KOPT-K1 (cell line): ENCODE data around the gene SNX19.

Experiments
- H3K27ac ChIP-seq: fragments of 200-600 bp; sonication (generic); 2 replicates; pipeline ENCODE4 v1.5.1; 2016; ENCODE audit warnings: antibody characterized with exemption, mild to moderate bottlenecking, low read depth, low read length; ENCODE audit not compliant: poor library complexity, severe bottlenecking
- H3K36me3 ChIP-seq: fragments of 200-600 bp; sonication (generic); 2 replicates; pipeline ENCODE4 v1.5.1; 2017; ENCODE audit warnings: antibody characterized with exemption, mild to moderate bottlenecking, low read length, moderate library complexity; ENCODE audit not compliant: insufficient read depth
- H3K9me3 ChIP-seq: fragments of 200-600 bp; sonication (generic); 2 replicates; pipeline ENCODE4 v1.5.1; 2017; ENCODE audit warnings: antibody characterized with exemption, low read length, mild to moderate bottlenecking; ENCODE audit not compliant: insufficient read depth, poor library complexity, severe bottlenecking

SNX19 gene

GRCh38 chr11:130890039-130890745, 26.1 kb downstream of the SNX19 start:
- H3K9me3 ChIP-seq: no peaks in the 10 kb centered on the region
- H3K27ac ChIP-seq: no peak overlapping the region
- H3K36me3 ChIP-seq: peaks cover 95% of the 10 kb centered on the region

GRCh38 chr11:130888790-130889189, 27.5 kb downstream of the SNX19 start:
- Histone ChIP-seq H3K9me3 (no peaks in the 10 kb centered on the region), H3K36me3 (peaks cover 93% of the 10 kb centered on the region), H3K27ac (no peak overlapping the region)

- H3K27ac ChIP-seq: no peak overlapping the region
- no peaks in the 10 kb centered on the region for H3K9me3 ChIP-seq
- H3K36me3 ChIP-seq: peaks cover 95% of the 10 kb centered on the region
Measured at GRCh38 chr11:130886704-130887103, 29.6 kb downstream of the SNX19 start.

GRCh38 chr11:130882138-130882551, 34.1 kb downstream of the SNX19 start:
- Histone ChIP-seq H3K27ac (no peak overlapping the region), H3K36me3 (peaks cover 96% of the 10 kb centered on the region), H3K9me3 (no peaks in the 10 kb centered on the region)

- H3K27ac ChIP-seq: no peak overlapping the region
- H3K36me3 ChIP-seq: peaks cover 98% of the 10 kb centered on the region
- no peaks in the 10 kb centered on the region for H3K9me3 ChIP-seq
Measured at GRCh38 chr11:130881475-130882137, 34.7 kb downstream of the SNX19 start.

GRCh38 chr11:130879836-130880235, 36.4 kb downstream of the SNX19 start:
- H3K27ac ChIP-seq: no peak overlapping the region
- H3K36me3 ChIP-seq: peaks cover 93% of the 10 kb centered on the region
- no peaks in the 10 kb centered on the region for H3K9me3 ChIP-seq

GRCh38 chr11:130876931-130877915, 39.1 kb downstream of the SNX19 start:
- Histone ChIP-seq H3K36me3 (peaks cover 95% of the 10 kb centered on the region), H3K9me3 (no peaks in the 10 kb centered on the region), H3K27ac (no peak overlapping the region)

GRCh38 chr11:130876100-130876499, 40.2 kb downstream of the SNX19 start:
- peaks cover 95% of the 10 kb centered on the region for H3K36me3 ChIP-seq
- H3K27ac ChIP-seq: no peak overlapping the region
- no peaks in the 10 kb centered on the region for H3K9me3 ChIP-seq

GRCh38 chr11:130874955-130875531, 41.2 kb downstream of the SNX19 start:
- peaks cover 93% of the 10 kb centered on the region for H3K36me3 ChIP-seq
- H3K27ac ChIP-seq: no peak overlapping the region
- no peaks in the 10 kb centered on the region for H3K9me3 ChIP-seq

GRCh38 chr11:130874396-130874795, 41.9 kb downstream of the SNX19 start:
- Histone ChIP-seq H3K36me3 (peaks cover 89% of the 10 kb centered on the region), H3K9me3 (no peaks in the 10 kb centered on the region), H3K27ac (no peak overlapping the region)

GRCh38 chr11:130873761-130874160, 42.5 kb downstream of the SNX19 start:
- no peak overlapping the region for H3K27ac ChIP-seq
- peaks cover 82% of the 10 kb centered on the region for H3K36me3 ChIP-seq

GRCh38 chr11:130872981-130873380, 43.3 kb downstream of the SNX19 start:
- H3K9me3 ChIP-seq: no peaks in the 10 kb centered on the region
- H3K36me3 ChIP-seq: peaks cover 75% of the 10 kb centered on the region
- no peak overlapping the region for H3K27ac ChIP-seq

More at GRCh38 chr11:130873761-130874160, 42.5 kb downstream of the SNX19 start:
- no peaks in the 10 kb centered on the region for H3K9me3 ChIP-seq

- peaks cover 70% of the 10 kb centered on the region for H3K36me3 ChIP-seq
- no peak overlapping the region for H3K27ac ChIP-seq
- no peaks in the 10 kb centered on the region for H3K9me3 ChIP-seq
Measured at GRCh38 chr11:130872513-130872912, 43.8 kb downstream of the SNX19 start.

- Histone ChIP-seq H3K9me3 (no peaks in the 10 kb centered on the region), H3K36me3 (peaks cover 66% of the 10 kb centered on the region), H3K27ac (no peak overlapping the region)
Measured at GRCh38 chr11:130872102-130872501, 44.2 kb downstream of the SNX19 start.

- Histone ChIP-seq H3K9me3 (no peaks in the 10 kb centered on the region), H3K36me3 (peaks cover 61% of the 10 kb centered on the region), H3K27ac (no peak overlapping the region)
Measured at GRCh38 chr11:130871616-130872015, 44.7 kb downstream of the SNX19 start.
